HG02642 (cell line): ENCODE data around the gene SGPP2.

Experiments used
- ATAC-seq: cut with Tn5 transposase; IDR thresholded peaks from one replicate; pipeline ENCODE4 v1.9.1; 2021; ENCODE audit warnings: mild to moderate bottlenecking; ENCODE audit not compliant: unreplicated experiment, poor library complexity

SGPP2 gene

GRCh38 chr2:222459983-222460382 is 35.6 kb downstream of the SGPP2 start:
- no peak for ATAC-seq

- no peak for ATAC-seq
Measured at GRCh38 chr2:222465746-222466145, 41.4 kb downstream of the SGPP2 start.

- no peak for ATAC-seq
Measured at GRCh38 chr2:222468346-222468745, 44.0 kb downstream of the SGPP2 start.

GRCh38 chr2:222470802-222471468 is 46.6 kb downstream of the SGPP2 start:
- ATAC-seq = no peak

- ATAC-seq = no peak
Measured at GRCh38 chr2:222477962-222478608, 53.7 kb downstream of the SGPP2 start.

GRCh38 chr2:222479859-222480258 is 55.5 kb downstream of the SGPP2 start:
- ATAC-seq = no peak

DNA sequence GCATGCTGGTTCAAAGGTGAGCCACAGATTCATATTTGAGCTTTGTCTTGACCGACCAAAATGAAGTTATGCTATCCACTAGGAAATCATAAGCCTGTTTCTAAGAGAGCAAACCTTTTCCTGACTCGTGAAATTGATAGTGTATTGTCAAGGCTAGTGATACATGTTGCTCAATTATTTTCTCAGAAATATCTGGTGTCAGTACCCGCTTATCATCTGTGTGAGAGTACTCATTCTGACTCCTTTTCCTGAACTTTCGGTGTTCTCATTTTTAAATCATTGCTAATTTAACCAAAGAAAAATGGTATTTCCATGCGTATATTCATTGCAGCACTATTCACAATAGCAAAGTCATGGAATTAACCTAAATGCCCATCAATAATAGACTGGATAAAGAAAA is 56.2 kb downstream of the SGPP2 start:
- ATAC-seq = no peak

DNA sequence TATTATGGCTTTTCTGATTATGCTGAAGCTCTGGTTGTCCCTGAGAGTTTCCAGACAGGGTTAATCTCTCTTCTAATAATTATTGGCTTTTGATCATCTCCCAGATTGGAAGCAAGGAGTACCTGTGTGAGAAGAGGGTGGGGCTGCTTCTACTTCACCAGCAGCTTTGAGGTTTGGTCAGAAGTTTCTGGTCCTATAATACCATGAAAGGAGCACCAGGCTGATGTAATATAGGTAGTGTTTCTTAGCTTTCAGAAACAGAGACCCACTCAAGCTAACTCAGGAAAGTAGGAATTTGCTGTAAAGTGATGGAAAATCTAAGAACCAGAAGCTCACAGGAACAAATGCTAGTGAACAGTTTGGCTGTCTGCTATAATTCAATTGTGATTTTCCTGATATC is 57.6 kb downstream of the SGPP2 start:
- no peak for ATAC-seq

- no peak for ATAC-seq
Measured at GRCh38 chr2:222483513-222484039, 59.2 kb downstream of the SGPP2 start.

GRCh38 chr2:222485367-222486211 is 61.2 kb downstream of the SGPP2 start:
- no peak for ATAC-seq

DNA sequence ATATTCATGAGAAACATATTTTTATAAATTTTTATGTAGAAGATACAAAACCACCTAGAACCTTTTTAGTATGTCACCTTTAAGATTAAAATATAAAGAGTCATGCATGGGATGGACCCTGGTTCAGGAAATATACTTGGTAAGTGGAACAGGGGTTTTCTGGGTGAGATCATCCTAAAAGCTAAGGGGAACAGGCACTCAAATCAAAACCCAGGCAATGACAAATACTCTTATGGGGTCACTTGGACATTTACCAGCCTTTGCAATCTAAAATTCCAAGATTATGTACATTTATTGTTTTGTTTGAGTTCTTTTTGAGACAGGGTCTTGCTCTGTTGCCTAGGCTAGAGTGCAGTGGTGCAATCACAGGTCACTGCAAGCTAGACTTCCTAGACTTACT is 65.8 kb downstream of the SGPP2 start:
- no peak for ATAC-seq

- ATAC-seq = no peak
Measured at GRCh38 chr2:222492683-222493082, 68.3 kb downstream of the SGPP2 start.

- ATAC-seq = no peak
Measured at GRCh38 chr2:222494104-222494739, 69.9 kb downstream of the SGPP2 start.

- no peak for ATAC-seq
Measured at GRCh38 chr2:222495388-222495787, 71.0 kb downstream of the SGPP2 start.

DNA sequence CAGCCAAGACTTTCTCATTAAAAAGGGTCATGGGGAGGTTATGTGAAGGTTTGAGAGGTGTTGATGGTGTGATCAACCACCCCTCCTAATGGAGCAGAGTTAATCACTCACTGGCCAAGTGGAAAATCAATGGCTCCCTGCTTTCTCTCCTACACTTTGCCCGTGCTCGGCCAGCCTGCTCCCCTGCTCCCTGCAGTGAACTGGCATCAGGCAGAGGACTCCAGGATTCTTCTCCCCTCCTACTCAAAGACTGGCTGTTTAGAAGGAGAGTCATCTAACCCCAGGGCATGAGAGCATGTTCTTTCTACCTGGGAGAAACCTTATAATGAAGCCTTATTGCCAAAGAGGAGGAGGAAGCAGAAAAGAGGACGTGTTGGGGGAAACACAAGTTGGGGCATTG is 74.9 kb downstream of the SGPP2 start:
- no peak for ATAC-seq

DNA sequence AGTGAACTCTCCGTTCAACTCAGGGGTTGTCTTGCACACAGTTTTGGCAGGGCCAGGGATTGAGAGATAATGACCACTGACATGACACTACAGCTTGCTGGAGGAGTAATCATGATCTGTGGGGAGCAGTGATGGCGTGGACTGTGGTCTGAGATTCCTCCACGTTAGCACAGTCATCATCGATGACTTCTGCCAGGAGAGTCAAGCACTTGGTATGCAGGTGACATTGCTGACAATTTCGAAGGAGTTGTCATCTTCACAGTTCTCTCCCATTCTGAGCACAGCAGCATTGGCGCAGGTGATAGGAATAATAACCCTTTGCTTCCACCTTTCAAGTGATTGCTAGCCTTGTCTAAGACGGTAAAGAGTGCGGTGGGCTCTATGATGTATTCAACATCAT is 79.8 kb downstream of the SGPP2 start:
- ATAC-seq = no peak

DNA sequence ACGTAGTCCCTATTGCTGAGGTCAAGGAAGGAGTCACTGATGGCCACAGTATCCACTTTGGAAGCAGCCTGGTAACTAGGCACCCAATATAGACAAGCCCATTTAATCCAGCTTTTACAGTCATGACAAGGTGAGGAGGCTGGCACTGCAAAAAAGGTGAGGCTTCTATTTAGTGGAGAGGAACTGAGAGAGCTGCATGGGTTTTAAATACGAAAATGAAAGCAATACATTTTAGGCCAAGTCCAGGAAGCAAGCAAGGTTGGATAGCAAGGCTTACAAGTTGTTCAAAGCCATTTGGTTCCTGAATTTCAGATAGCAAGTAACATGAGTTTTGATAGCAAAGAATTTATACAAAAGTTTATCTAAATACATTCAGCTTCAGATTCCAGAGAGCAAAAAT is 80.4 kb downstream of the SGPP2 start:
- ATAC-seq = peak; percentile 94

DNA sequence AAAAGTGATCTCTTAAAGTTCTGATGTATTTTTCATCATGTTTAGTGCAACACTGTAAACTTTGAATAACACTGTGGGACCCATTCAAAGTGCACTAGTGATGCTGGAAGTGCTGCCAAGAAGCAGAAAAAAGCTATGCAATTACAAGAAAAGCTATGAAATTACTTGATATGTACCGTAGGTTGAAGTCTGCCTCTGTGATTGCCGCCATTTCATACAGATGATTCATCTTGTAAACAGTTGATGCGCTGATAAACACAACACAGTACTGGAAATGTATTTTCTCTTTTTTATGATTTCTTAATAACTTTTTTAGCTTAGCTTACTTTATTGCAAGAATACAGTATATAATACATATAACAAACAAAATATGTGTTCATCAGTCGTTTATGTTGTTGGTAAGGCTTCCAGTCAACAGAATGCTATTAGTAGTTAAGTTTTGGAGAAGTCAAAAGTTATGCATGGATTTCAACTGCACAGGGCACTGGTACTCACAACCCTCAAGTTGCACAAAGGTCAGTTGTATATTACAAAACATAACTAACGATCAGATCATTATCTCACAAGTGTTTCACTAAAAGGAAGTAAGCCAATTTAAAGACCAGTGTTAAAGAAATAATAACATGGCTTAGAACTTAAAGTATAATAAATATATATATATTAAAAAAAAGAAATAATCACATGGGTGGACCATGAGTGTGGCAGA is 82.0 kb downstream of the SGPP2 start:
- no peak for ATAC-seq

- no peak for ATAC-seq
Measured at GRCh38 chr2:222514901-222515300, 90.6 kb downstream of the SGPP2 start.
